ENCODE data around the gene ARHGEF33.
"Not testable (repeated sequence)": the region's sequence is repeated elsewhere in the genome, so short reads cannot be mapped to it uniquely, and the experiment has no call there.

ARHGEF33 gene

DNA sequence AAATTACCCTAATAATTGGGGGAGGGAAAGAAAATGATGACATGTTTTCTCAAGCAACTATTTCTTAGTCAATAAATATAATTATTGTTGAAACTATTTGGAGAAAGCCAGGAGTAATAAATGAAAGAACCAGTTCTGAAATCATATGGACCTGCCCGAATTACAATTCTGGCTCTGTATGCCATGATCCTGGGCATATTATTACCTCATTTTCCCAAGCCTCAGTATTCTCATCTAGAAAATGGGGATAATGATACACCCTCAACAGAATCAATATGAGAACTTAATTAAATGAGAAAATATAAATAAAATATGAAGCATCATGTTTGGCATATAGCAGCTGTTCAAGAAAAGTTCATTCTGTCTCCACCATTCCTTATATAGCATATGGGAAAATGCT is 22.9 kb downstream of the ARHGEF33 start:
- no peak for DNase-seq

DNA sequence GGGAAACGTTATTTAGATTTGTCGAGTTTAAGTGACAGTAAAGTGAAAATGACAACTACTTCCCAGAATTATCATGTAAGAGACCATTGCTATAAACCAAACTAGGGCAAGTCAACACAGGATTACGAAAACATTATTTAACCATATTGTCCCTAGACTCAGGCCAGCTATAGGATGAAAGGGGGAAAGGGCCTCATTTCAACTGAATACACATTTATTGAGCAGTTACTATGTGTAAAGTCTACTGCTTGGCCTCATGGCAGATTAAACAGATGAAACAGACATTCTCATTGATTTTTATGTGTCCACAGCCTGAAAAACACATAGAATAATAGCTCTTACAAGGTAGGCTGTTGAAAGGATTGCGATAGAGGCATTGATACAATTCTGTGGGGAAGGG is 32.7 kb downstream of the ARHGEF33 start:
- DNase-seq: no peak

DNA sequence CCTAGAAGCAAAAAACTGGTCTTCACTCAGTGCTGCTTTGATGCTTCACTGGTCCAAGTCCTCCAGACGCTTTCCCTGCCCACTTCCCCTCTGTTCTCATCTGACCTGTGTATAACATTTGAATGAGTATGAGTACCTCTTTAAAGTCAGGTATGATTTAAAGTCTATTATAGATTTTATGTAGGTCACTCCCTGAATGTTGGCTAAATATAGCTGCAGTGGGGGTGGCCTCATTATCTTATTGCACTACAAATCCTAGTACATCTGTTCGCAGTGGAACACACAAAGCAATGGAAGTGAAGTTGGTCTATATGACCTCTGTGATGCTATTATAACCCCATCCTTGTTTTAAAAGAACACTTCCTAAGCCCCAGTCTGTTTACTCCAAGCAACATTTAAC is 33.2 kb downstream of the ARHGEF33 start:
- no peak for DNase-seq

DNA sequence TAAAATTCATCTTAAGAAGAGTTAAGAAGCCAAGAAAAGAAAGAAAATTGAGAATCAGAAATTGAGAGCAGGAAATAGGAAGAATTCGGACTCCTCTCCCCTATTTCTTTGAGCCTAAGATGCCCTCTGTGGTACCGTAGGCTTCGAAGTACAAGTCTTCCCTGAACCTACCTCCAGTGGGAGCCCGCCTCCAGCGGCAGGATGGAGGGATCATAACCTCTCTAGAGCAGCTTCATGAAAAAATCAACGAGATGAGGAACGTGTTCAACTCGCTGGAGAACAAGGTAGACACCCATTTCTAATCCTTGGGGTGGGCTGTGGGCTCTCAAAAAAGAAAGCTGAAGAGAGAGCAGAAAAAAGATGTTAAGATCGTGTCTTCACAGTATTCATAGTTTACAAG is 36.3 kb downstream of the ARHGEF33 start:
- no peak for DNase-seq

DNA sequence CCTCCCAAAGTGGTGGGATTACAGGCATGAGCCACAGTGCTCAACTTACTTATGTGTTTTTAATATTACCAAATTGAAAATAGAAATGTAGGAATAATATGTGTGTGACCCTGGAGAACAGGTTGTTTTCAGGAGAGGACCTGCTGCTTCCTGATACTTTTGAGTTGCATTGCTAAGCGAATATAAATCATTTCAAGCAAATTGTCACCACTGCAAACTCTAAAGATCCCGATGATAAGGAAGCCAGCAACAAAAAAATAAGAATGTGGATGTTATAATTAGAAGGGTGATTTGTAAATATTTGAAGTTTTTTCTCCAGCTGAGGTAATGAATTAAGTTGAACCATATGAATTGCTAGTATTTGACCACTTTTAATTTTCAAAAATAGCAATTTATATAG is 40.9 kb downstream of the ARHGEF33 start:
- DNase-seq: no peak

DNA sequence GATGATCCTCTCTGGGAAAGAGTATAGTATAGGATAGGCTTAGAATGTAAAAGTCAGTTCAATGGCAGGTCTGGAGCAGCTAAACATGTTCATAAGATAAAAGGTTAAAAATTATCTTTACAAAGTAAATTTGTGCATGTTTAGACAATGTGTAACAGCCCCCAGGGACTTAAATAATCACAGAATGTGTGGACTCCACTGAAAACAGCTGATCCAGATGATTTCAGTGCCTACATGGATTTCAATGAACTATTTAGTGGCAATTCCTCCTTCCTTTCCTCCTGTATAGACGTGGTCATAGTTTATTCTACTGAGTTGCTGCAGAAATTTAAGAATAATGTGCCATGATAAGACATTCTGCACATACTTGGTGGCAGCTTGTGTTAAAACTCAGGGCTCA is 42.9 kb downstream of the ARHGEF33 start:
- no peak for DNase-seq

DNA sequence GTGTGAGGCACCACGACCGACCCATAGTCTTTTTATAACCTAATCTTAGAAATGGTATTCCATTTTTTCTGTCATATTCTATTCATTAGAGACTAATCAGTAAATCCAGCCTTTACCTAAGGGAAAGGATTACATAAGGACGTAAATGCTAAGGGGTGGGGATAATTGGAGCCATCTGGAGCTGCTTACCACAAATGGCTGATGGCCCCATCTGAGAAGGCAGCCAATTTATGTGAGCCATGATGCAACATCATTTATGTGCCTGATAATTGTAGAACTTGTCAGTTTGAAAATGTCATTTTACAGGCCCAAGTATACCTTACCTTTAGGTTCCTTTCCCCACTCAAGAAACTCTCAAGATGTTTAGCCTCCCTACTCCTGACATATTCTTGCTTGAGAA is 44.0 kb downstream of the ARHGEF33 start:
- DNase-seq: no peak

DNA sequence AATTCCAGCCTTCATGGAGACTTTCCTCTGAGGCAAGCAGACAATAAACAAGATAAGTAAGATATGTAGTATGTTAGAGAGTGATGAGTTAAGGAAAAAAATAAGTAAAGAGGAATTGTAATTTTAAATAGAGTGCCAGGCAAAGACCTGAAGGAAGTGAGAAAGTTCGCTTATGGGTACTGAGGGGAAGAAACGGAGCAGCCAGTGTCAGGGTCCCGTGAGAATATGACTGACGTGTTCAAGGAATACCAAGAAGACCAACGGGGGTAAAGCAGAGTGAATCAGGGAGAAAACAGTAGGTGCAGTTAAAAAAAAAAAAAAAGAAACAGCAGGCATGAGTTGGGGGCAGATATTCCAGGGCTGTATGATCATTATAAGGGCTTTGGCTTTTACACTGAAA is 45.1 kb downstream of the ARHGEF33 start:
- no peak for DNase-seq

DNA sequence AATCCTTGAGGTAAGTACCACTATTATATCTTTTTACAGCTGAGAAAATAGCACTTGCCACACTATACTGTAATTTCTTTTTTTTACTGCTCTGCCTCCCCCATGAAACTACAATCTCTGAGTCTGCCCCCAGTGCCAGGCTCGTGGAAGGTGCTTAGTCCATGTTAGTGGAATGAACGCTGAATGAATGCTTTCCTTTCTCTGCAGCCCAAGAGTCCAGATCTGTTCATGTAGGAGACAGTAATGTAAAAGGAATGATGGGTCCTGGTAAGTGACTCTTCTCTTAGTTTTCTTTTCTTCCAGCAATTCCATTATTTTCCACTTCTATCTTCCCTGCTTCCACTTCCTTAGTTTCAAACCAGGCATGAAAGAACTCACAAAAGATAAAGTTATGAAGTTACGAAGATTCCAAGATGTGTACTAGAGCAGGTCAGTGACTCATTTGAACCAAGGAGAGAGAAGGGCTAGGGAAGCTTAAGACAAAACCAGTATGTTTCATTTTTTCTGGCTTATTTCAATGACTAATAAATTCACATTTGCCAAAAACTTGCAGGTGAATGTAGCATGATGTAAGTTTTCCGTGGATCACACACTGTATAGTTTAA is 46.0 kb downstream of the ARHGEF33 start:
- DNase-seq: no peak

DNA sequence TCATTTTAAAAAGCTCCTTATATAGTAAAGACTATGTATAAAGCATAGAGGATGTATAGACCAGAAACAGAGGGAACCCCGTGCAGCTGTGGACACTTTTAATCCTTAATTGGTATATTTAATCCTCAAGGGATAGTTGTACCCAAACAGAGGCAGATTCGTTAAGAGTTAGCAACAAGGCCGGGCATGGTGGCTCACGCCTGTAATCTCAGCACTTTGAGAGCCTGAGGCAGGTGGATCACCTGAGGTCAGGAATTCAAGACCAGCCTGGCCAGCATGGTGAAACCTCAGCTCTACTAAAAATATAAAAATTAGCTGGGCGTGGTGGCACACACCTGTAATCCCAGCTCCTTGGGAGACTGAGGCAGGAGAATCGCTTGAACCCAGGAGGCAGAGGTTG is 46.8 kb downstream of the ARHGEF33 start:
- not testable (repeated sequence) for DNase-seq

DNA sequence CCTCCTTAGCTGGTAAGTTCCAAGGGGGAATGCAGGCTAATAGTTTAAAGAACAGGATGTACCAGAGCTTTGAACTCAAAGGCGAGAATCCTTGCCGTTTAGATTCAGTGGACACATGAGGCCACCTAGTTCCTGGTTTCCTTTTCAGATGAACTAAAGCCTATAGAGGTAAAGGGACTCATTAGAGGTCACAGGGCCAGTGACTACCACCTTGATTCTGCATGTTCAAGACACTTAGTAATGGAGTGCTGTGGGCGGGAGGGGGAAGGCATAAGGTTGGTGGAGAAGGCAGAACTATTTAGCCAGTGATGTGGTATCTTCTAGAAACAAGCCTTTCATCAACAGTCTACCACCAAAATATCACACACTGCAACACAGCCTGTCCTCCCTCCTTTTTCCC is 47.9 kb downstream of the ARHGEF33 start:
- DNase-seq: no peak

DNA sequence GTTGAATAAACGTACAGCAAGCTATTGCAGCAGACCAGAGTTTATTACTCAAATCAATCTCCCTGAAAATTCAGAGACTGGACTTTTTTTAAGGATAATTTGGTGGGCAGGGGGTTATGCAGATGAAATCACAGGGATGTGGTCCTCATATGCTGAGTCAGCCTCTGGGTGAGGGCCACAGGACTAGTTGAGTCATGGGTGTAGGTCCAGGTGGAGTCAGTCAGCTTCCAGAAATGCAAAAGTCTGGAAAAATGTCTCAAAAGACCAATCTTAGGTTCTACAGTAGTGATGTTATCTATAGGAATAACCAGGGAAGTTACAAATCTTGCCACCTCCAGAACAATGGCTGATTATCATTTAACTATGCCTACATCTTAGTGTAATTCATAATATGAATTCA is 51.1 kb downstream of the ARHGEF33 start:
- DNase-seq: no peak

DNA sequence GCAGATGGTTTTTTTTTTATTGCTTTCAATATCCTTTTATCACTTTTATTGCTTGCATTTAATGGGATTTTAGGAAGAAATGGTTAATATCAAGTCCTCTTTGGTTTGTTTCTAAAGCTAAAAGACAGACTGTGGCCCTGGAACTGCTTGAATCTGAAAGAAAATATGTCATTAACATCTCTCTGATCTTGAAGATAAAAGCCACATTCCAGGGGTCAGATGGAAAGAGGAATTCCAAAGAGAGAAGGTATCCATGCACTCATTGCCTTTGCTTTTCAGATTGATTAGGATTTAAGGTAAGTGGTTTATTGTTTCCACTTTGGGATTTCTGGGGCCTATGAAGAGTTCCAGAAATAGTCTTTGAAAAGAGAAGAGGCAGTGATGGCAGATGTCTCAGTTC is 54.1 kb downstream of the ARHGEF33 start:
- DNase-seq: no peak

DNA sequence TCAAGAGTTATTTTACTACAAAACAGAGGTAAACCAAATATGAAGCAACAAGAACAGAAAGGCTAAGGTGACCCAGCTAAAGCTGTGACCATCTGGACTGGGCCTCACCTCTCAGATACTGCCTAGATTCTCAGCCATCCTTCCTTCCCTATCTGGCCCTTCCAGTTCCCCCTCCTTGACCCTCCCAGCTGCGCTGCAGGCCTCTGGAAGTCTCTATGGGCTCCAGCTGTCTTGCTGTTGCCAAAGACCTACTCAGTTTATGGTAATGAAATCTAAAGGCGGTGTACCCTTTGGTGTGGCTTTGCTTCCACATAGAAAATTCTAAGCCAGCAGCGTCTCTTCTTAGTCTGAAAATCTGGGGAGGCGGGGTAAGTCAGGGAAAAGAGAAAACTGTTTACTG is 55.7 kb downstream of the ARHGEF33 start:
- DNase-seq: no peak

DNA sequence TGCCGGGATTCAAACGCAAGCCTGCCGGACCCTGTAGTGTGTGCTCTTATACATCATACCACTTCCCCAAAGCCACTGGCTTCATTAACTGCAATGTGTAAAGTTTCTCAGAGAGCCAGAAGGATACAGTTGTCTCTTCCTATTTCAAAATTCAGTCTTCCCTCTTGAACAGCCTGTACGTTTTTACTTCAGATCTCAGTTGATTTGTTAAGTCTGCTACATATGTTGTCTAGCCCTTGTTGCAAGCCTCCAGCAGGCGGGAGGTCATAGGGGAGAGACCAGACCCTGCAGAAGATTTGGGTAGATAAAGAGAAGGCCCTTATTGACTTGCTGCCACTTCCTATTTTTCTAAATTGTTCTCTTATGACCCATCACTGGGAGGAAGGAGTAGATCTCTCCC is 56.2 kb downstream of the ARHGEF33 start:
- no peak for DNase-seq

DNA sequence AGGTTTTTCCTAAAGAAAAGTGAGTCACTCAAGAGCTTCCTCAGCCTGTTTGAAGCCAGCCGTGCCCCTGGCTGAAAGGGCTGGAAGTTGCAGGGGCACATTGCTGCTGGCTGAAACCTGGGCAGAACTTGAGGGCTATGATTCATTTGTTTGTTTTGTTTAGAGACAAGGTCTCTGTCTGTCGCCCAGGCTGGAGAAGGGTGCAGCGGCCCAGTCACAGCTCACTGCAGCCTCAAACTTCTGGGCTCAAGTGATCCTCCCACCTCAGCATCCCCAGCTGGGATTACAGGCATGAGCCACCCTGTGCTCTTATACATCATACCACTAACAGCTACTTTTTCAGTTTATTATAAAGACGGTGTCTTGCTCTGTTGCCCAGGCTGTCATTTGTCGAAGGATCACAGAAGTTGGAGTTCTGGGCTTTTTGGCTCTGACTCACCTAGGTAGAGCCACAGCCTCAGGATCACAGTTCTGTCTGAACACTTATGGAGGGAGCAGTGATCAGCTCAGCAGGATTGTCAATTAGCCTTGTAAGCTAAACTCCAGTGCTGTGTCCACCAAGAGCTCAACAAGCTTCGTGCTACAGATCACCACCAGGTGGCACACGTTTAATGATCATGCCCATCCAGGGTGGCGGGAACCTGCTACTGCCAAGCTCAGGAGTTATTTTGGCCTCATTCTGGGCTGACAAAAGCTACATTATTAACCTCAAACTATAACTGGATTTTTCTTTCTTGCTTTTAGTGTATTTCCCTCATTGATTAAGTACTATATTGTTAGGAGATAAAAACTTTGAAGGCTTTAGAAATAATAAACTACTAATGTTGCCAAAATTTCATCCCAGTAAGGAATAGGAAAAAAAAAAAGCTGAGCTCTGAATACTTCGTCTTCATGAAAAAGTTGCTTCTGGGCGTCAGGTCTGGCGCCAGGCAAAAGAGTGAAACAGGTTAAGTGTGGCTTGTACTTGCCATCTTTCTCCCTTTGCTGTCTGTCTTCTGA is 57.9 kb downstream of the ARHGEF33 start:
- peak; percentile 42 for DNase-seq

DNA sequence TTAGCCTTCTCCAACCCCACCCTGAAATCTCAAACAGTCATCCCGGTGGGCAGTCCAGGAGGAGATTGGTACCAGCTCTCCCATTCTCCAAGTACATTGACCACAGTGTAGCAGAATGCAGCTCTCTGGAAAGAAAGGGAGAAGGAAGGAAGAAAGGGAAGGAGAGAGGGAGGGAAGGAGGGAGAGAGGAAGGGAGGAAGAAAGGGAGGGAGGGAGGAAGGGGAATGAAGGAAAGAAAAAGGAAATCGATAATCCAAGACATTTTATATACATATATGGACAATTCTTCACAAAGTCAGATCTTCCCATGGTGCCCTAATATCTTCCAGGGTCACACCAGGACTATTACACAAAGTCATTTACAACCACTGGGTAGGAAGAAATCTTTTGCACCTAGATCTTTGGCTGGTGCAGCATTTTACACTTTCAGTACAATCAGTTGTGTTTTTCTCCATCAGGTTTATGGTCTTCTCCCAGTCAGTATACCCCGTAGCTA is 58.8 kb downstream of the ARHGEF33 start:
- DNase-seq: no peak

DNA sequence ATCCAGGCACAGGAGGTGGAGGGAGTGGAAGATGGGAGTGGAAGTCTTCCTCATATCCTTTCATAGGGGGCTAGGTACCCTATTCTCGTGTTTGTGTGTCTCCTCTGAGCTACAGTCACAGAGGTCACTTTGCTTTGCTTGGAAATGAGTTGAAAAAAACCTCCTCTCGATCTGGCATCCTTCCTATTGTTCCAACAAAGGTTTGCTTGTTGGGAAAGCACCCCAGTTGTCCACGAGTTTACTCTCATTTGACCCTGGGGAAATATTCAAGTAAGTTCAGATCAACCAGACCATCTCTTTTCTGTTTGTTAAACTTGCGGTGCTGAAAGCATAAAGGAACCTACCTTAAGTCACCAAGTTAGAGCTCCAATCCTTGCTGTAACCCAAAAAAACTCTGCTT is 59.3 kb downstream of the ARHGEF33 start:
- DNase-seq: no peak

DNA sequence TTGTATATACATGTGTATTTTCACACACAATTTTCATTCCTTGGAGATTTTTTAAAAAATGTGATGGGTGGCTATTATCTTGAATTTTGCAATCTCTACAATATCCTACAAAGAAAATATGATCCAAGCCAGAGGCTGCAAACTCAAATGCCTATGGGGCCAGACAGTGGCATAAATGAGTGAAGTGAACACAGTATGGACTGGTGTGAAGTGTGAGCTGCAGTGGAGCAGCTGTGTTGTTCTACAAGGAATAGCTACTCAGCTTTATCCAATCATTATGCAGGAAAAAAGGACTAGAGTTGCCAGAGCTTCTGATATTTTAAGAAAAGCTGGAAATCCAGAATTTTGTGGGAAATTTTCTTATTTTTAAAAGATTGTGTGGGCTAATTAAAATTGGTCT is 62.1 kb downstream of the ARHGEF33 start:
- DNase-seq: no peak

DNA sequence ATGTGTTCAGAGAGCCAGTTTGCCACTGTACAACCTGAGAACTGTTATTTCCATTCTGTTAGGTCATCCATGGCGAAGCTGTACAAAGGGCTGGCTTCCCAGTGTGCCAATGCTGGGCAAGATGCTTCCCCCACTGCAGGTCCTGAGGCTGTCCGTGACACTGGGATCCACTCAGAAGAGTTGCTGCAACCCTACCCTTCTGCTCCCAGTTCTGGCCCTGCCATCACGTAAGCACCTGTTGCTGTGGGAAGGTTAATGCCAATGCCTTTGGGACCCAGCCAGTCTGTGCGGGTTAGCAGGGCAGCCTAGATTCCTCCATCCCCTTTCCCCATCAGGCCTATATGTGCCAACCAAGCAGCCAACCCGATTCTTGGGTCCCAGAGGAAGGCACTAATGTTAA is 68.3 kb downstream of the ARHGEF33 start:
- DNase-seq: no peak

DNA sequence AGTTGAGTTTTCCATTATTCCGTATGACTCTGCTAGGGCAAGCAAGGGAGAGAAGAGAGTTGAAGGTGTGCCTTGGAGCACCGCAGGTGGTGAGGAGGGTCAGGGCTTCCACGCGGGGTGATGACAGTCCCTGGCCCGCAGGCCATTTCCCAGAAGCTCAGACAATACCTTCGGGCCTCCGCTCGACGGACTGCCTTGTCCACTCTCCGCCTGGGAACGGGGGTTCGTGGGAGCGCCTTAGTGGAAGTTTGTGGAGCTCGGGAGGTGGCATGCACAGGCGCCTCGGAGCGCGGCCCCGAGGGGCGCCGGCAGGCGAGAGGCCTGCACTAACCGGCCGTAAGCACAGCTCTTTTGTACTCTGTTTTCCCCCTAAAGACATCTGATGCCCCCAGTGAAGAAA is 69.8 kb downstream of the ARHGEF33 start:
- DNase-seq: no peak

DNA sequence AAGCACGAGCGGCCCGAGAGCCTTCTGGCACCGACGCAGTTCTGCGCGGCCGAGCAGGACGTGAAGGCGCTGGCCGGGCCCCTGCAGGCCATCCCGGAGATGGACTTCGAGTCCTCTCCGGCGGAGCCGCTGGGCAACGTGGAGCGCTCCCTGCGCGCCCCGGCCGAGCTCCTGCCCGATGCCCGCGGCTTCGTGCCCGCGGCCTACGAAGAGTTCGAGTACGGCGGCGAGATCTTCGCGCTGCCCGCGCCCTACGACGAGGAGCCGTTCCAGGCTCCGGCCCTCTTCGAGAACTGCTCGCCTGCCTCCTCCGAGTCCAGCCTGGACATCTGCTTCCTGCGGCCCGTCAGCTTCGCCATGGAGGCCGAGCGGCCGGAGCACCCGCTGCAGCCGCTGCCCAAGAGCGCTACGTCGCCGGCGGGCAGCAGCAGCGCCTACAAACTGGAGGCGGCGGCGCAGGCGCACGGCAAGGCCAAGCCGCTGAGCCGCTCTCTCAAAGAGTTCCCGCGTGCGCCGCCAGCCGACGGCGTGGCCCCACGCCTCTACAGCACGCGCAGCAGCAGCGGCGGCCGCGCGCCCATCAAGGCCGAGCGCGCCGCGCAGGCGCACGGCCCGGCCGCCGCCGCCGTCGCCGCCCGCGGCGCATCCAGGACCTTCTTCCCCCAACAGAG is 70.4 kb downstream of the ARHGEF33 start:
- DNase-seq: peak; percentile 16

DNA sequence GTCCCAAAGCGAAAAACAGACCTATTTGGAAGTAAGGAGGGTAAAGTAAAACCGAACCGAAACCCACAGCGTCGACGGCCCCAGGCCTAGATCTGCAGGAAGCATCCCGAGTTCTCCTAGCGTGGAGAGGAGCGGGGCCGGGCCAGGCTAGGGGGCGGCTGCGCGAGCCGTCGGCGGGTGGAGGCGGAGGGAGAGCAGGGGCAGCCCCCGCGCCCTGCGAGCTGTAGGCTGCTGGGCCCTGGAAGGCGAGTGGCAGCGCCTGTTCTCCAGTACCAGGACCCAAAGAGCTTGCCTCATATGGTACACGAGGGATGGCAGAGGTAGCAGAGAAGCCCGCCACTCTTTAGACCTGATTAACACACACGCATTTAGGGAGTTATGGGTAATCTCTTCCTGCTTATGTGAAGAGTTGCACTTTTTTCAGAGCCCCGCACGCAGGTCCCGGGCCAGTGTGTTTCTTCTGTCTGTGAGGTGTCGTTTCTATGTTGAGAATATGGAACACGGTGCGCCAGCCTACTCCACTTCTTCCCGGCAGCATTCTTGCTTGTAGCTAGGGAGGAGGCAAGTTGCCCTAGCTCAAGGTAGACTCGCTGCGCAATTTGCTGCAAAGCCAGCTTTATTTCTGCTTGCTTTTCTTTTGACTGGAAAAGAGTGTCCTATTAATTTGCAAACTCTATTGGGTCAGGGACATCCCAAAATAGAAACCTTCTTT is 71.1 kb downstream of the ARHGEF33 start:
- DNase-seq: no peak
